Fibroblast of skin of left quadriceps (primary cell): ENCODE results near the gene GDF10.

ENCODE experiments used
- DNase-seq, 2 experiments: peaks; one replicate each; pipeline ENCODE4 v3.0.0-alpha.2; 2013; ENCODE audit warnings: low read depth in 2 of 2

The GDF10 gene

GRCh38 chr10:47354165-47354564 lies 54.2 kb downstream of the GDF10 start:
- no peak for DNase-seq

GRCh38 chr10:47354900-47355299 lies 54.9 kb downstream of the GDF10 start:
- DNase-seq: no peak

- no peak for DNase-seq
Observed at GRCh38 chr10:47356708-47357107, 56.7 kb downstream of the GDF10 start.

DNA sequence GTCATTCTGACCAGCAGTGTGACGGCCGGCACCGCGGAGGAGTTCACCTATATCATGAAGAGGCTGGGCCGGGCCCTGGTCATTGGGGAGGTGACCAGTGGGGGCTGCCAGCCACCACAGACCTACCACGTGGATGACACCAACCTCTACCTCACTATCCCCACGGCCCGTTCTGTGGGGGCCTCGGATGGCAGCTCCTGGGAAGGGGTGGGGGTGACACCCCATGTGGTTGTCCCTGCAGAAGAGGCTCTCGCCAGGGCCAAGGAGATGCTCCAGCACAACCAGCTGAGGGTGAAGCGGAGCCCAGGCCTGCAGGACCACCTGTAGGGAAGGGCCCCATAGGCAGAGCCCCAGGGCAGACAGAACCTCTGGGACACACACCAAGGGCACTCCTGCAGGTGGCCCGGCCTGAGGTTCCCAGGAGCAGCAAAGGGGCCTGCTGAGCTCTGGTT lies 57.2 kb downstream of the GDF10 start:
- no peak for DNase-seq

DNA sequence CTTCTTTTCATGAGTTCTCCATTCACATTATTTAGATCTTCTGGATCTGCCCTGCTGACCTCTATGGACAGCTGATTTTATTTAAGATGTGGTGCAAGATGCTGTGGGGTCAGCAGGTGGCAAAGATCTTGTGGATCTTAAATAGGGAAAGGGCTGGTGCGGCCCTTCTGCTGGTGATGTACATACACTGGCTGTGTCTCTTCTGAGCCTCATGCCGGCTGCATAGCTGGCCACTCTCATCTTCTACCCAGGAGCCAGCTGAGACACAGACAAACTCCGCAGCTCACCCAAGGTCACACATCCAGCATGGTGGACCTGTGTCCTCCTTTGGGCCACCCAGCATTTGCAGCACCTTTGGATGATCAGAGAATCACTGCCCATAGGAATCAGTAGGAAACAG lies 57.9 kb downstream of the GDF10 start:
- DNase-seq: no peak

GRCh38 chr10:47358457-47358856 lies 58.5 kb downstream of the GDF10 start:
- no peak for DNase-seq

- DNase-seq: no peak
Observed at GRCh38 chr10:47359101-47359500, 59.1 kb downstream of the GDF10 start.

DNA sequence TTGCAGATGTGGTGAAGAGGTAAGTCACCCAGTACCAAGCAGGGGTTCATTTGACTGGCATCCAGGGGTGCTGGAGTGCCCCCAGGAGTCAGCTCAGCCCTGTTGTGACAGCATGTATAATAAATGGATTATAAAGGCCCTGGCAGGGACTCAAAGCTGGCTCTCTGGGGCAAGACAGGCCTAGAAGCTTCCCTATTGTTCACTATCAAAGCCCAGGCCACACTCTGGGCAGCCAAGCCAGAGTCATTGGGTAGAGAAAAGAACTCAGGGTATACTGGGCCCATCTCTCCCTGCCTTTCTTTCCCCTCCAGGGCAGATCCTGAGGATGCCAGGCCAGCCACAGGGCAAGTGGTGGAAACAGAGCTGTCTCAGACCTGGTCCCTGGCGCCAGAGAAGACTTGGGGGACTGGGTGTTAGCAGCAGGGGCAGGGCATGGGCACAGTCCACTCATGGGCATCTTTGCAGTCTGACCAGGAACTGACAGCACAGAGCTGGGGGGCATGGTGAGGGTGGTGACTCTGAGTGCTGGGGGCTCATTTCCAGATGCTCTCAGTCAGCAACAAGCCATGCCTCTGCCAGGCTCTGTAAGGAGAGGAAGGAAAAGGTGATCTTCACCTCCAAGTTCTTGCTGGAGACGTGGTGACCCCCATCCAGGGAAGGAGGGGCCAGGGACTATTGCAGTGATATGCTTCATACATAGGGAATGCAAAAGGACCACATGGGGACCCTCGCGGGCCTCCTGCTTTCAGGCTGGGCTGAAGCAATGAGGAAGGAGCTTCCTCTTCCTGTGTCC lies 59.8 kb downstream of the GDF10 start:
- no peak for DNase-seq

DNA sequence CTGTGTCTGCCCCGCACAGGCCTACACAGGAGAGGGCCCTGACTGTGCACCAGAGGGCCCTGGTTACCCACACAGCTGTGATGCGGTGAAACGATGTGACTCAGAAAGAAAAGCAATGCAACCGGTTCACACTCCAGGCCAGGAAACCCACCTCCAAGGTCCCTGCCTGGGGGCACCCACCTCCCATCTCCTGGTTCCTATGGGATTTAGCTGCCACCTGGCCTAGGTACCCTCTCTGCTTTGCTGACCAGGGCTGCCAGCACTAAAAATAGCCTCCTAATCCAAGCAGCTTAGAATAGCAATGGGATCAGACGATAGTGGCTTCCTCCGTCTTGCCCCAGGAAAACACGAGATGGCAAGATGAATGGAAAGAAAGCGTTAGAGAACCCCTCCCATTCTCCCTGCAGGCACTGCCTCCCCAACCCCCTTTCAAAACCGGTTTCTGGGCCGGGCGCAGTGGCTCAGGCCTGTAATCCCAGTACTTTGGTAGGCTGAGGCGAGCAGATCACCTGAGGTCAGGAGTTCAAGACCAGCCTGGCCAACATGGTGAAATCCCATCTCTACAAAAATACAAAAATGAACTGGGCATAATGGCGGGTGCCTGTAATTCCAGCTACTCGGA lies 60.5 kb downstream of the GDF10 start:
- no peak for DNase-seq

DNA sequence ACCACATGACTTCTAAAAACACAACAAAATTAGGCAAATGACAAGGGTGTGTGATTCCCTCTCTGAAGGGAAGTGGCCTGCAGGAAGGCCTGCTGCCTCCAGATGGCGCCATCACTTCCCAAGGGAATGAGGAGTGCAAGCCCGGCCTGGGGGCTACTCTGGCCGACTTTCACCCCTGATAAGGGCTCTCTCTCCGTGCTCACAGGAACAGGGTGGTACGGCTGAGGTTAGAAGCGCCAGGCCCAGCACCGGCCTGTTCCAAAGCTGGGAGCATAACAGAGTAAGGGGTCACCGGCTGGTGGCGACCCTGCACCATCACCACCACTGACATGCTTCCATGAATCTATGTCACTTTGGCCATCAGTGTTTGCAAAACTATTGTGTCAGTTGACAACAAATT lies 61.3 kb downstream of the GDF10 start:
- peak in 1 of 2 experiments; percentile 2 for DNase-seq

- DNase-seq: no peak
Observed at GRCh38 chr10:47362199-47362598, 62.2 kb downstream of the GDF10 start.
